Mammary epithelial cell (primary cell): ENCODE results near the gene KRT81.

Experiments used
- EZH2 ChIP-seq: IDR thresholded peaks from 2 replicates; pipeline ENCODE4 v1.6.1; 2012; ENCODE audit warnings: low read length, inconsistent platforms, borderline replicate concordance
- TF ChIP-seq, protein P1 (sequence below), 2 donors: IDR thresholded peaks in 1 of 2; conservative IDR thresholded peaks in 1 of 2; 2 replicates each; pipeline ENCODE4 v1.5.1; 2011 to 2012; ENCODE audit warnings: inconsistent platforms in 2 of 2, low read length in 2 of 2, mild to moderate bottlenecking in 2 of 2, control low read depth in 1 of 2, low read depth in 1 of 2; ENCODE audit not compliant: insufficient read depth in 1 of 2; ENCODE audit errors: extremely low read depth in 1 of 2

DNA sequence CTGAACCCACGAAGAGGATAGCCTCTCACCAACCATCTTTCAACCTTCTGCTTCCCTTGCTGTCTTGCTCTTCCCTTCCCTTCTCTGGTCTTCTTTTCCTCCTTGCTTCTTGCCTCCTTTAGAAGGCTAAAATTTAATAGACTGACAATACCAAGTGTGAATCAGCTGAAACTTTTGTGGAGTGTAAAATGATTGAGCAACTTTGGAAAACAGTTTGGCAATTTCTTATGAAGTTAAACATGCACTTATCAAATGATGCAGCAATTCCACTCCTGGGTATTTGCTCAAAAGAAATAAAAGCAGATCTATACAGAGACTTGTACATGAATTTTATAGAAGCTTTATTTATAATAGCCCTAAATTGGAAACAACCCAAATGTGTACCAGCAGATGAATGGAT, 20.2 kb downstream of the KRT81 start:
- TF ChIP-seq, protein P1, sequence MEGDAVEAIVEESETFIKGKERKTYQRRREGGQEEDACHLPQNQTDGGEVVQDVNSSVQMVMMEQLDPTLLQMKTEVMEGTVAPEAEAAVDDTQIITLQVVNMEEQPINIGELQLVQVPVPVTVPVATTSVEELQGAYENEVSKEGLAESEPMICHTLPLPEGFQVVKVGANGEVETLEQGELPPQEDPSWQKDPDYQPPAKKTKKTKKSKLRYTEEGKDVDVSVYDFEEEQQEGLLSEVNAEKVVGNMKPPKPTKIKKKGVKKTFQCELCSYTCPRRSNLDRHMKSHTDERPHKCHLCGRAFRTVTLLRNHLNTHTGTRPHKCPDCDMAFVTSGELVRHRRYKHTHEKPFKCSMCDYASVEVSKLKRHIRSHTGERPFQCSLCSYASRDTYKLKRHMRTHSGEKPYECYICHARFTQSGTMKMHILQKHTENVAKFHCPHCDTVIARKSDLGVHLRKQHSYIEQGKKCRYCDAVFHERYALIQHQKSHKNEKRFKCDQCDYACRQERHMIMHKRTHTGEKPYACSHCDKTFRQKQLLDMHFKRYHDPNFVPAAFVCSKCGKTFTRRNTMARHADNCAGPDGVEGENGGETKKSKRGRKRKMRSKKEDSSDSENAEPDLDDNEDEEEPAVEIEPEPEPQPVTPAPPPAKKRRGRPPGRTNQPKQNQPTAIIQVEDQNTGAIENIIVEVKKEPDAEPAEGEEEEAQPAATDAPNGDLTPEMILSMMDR (conservative IDR thresholded peaks at IDR 0.05 in 1 of 2, IDR thresholded peaks at IDR 0.05 in 1 of 2; ENCODE audit: extremely low read depth in 1 of 2, insufficient read depth in 1 of 2, low read depth in 1 of 2, low read length in 2 of 2) = no peak
- no peak for TF ChIP-seq EZH2
